HG02885 (cell line): Measurements from ENCODE around the gene CLEC20A.
"Not testable (repeated sequence)": the region's sequence is repeated elsewhere in the genome, so short reads cannot be mapped to it uniquely, and the experiment has no call there.

ENCODE experiments used
- ATAC-seq: cut with Tn5 transposase; IDR thresholded peaks from one replicate; pipeline ENCODE4 v1.9.1; 2021; ENCODE audit warnings: mild to moderate bottlenecking; ENCODE audit not compliant: unreplicated experiment, poor library complexity

CLEC20A gene

GRCh38 chr1:178530037-178530402 lies 33.3 kb upstream of the CLEC20A start:
- ATAC-seq: no peak

DNA sequence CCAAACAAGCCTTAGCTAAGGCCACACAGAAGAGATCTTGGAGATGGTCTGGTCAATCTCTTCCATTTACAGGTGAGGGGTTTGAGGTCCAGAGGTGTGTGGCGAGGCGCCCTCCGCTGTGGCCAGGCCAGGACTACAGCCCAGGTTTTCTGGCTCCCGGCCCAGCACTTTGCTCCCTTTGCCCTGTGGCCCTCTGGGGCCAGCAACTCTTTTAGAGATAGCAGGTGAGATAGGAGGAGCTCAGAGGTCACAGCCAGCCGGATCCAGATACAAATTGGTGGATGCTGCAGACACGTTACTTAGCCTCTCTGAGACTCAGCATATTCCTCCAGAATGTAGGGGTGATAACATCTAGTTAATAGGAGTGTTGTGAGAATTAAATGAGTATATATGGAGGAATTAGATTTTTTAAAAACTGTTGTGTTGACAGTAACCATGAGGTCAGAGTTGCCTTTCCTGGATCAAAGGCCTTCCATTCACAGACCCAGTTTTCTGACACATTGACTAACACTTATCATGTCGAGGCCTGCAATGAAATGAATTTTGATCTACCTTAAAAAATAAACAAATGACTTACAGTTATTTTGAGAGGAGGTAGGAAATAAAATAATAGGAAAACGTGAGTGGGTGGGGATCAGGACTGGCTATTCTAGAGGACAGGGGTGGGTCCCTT lies 32.7 kb upstream of the CLEC20A start:
- ATAC-seq: no peak

DNA sequence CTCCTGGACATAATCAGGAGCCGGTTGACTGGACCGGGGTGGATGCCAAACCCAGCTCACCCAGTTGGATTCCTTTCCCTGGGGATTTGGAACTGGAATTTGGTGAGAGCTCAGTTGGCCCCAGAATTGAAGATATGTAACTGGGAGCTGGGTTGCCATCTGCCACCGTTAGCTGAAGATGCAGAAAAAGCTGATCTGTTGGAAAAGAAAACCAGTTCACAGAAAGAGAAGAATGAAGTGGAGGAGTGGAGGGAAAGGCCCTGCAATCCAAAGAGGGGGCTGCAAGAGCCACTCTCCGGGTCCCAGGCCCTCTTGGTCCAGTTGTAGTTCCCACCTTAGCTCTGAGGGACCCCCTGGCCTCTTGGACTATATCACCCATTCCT lies 32.2 kb upstream of the CLEC20A start:
- no peak for ATAC-seq

DNA sequence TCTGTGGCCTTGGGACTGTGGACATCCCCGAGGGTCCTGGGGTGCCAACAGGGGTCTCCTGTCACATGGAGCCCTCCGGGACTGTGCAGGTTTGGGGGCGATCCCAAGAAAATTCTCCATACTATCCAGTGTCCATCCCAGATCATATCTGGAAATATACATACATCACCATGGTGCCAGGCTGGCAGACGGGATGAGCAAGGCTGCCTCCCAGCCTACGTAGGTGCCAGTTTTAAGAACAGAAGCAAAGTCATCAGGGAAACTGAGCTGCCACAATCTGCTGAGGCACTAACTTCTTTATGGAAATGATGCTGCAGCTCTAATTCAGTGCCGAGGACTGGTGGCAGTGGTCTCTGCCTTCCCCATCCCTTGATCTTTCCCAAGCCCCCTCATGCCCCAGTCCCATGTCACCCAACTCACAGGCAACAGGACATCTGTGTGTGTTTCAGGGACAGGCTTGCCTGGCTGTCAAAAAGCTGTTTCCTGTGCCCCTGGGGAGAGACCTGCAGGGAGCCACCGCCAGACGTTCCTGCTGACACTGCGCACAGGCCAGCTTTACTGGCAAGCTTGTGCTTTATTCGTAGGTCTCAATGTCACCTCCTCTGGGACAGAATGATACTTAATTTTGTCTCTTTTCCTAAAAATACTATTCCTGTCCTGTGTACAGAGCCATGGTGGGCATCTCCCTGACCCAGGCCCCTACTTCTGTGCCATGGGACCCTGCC lies 31.6 kb upstream of the CLEC20A start:
- no peak for ATAC-seq

GRCh38 chr1:178527117-178527516 lies 30.4 kb upstream of the CLEC20A start:
- ATAC-seq: no peak

DNA sequence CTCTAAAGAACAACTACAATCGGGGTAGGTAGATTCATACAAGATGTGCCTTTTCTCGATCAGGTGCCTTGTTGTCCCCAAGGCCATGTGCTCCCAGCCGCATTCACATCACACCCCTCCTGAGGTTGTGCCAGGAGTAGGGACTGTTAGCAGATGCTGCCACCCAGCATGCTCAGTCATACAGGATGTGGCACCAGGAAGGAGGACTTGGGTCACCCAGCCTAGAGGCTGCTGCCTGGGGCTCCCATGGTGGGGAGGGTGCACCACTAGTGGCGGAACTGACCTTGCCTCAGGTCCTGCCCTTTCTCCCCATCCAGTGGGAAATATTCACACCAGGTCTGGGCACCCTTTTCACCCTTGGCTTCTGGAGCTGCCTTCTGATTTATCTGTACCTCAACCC lies 24.5 kb upstream of the CLEC20A start:
- ATAC-seq: no peak

- ATAC-seq: no peak
These were observed 24.0 kb upstream of the CLEC20A start for GRCh38 chr1:178520803-178521202.

- no peak for ATAC-seq
These were observed 22.1 kb upstream of the CLEC20A start for GRCh38 chr1:178518894-178519293.

GRCh38 chr1:178516110-178516509 lies 19.3 kb upstream of the CLEC20A start:
- ATAC-seq: no peak

DNA sequence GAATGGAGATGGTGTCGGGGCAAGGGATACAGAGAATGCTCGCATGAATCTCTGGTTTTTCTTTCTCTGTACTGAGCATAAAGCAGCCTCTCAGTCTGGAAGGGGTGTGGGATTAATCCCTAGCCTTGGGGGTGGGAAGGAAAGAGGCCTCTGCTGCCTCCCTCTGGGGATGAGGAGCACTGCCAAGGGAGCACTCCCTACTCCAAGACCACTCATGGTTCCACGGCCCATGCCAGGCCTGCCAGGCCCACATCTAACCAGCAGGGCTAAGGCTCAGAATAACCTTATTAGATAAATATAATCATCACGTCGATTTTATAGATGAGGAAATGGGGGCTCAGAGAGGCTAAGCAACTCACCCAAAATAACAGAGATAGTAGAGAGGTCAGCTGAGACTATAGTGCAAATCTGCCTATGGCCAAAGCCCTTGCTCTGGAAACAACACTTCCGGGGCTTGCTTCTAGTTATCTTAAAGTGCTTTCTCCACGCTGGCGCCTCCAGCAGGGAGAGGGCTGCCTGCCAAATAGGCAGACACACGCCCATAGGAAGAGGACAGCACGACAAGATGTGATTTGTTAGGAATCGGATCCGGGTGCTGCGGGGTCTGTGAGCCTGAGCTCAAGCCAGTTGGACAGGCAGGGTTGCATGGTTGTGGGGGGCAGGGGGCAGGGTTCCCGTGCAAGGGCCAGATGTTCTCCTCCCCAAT lies 16.7 kb upstream of the CLEC20A start:
- no peak for ATAC-seq

- no peak for ATAC-seq
These were observed 16.0 kb upstream of the CLEC20A start, which contains the start of gene TEX35 for GRCh38 chr1:178512566-178513277. TSS of gene TEX35 (plus strand) at chr1:178513109. CDS start at chr1:178513189, 80 bp downstream.

- ATAC-seq: no peak
These were observed 13.4 kb upstream of the CLEC20A start for GRCh38 chr1:178510155-178510554.

DNA sequence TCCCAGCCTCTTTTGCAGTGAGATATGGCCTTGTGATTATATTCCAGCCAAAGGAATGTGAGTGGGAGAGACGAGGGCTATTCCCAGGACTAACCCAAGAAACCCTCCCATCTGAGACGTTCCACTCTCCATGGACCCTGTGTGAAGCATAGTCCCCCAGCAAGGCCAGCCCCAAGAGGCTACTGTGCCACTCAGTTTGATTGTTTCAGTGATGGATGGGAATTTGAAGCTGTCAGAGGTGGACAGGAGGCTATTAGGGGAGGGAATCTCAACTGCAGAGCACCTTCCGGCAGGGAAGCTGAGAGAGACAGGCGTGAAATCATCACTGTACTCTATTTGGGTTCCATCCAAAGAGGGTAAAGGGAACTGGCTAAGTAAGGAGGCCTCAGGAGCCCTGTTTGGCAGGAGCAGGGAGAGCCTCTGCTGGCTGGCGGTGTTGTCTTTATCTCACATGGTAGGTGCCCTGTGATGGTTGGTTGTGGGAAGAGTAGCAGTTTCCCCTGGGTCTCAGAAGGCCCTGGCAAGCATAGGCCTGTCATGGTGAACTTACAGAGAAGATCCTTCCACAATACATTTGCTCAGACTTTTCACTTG lies 12.7 kb upstream of the CLEC20A start:
- no peak for ATAC-seq

DNA sequence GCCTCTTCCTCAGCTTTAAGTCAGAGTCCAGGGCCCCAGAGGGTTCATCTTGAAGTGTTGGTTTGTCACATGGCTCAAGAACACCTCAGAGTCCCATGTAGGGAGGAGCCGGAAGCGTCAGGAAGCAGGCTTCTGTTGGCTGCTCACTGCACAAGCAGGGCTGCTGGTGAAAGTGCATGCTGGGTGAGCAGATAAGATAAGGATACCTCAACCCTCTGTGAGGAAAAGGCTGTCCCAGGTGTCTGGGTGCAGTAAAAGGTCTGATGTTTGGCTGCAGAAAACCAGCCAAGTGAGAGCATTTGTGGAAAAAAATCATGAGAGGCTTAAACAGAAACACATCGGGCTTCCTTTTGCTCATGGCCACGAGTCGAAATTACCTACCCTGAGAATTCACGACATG lies 9.9 kb upstream of the CLEC20A start:
- ATAC-seq: no peak

GRCh38 chr1:178506177-178506576 lies 9.4 kb upstream of the CLEC20A start:
- no peak for ATAC-seq

DNA sequence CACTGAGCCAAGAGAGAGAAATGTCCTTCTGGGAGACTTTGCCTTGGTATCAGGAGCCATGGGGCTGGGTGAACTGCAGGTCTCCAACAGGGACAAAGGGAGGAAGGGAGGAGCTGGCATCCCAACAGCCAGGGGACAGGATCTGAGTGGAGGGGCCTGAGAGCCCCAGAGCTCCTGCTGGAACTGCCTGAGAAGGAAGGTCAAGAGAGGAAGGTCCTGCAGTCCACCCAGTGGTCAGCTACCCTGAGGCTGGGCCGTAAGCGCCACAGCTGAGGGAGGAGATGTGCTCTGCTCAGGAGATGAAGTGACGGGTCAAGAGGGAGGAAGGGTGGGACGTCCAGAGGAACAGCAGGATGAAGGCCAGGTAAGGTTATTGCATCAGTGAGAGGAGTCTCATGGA lies 7.5 kb upstream of the CLEC20A start:
- no peak for ATAC-seq

- ATAC-seq: no peak
These were observed 7.1 kb upstream of the CLEC20A start for GRCh38 chr1:178503849-178504248.

GRCh38 chr1:178503316-178503715 lies 6.6 kb upstream of the CLEC20A start:
- not testable (repeated sequence) for ATAC-seq

- ATAC-seq: no peak
These were observed 6.1 kb upstream of the CLEC20A start for GRCh38 chr1:178502856-178503255.

- no peak for ATAC-seq
These were observed 5.6 kb upstream of the CLEC20A start for GRCh38 chr1:178502330-178502714.
